ENCODE measurements around the gene ZNF865. TPM values are rescaled to one million over a fixed set of nuclear protein-coding genes. Genes with fewer than 3 reads are reported as not detected.
A peak's percentile ranks its signal among the peaks of the same experiment; 100 is the strongest.

The ZNF865 gene
- total and polyA plus RNA-seq, 12 donors = 0.72 to 24.7 (median 10.6) TPM

DNA sequence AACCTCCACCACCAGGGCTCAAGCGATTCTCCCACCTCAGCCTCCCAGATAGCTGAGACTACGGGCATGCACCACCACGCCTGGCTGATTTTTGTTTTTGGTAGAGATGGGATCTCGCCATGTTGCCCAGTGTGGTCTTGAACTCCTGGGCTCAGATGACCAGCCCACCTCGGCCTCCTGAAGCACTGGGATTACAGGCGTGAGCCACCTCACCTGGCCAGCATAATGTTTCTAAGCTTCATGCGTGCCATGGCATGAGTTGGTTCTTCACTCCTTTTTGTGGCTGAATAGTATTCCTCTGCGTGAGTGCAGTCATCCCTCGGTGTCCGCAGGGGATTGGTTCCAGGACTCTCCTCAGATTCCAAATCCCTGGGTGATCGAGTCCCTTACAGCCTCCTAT is 20.6 kb upstream of the ZNF865 start:
- WGBS, 4 donors = 78 to 95% (median 94%) methylated on average over 10 to 11 of the region's 11 CpGs
- no peaks in the 10 kb centered on the region for H3K36me3 ChIP-seq (replicated peaks in 1 of 2)
- DNase-seq = no peak
- H3K27ac ChIP-seq = no peak overlapping the region
- H3K4me3 ChIP-seq = no peak overlapping the region
- H3K4me1 ChIP-seq (replicated peaks in 1 of 2) = peaks cover 26 to 33% of the 10 kb centered on the region in 2 donors
- intact Hi-C loops (cut with DNase I) = no loop called here
- TF ChIP-seq, protein P1, sequence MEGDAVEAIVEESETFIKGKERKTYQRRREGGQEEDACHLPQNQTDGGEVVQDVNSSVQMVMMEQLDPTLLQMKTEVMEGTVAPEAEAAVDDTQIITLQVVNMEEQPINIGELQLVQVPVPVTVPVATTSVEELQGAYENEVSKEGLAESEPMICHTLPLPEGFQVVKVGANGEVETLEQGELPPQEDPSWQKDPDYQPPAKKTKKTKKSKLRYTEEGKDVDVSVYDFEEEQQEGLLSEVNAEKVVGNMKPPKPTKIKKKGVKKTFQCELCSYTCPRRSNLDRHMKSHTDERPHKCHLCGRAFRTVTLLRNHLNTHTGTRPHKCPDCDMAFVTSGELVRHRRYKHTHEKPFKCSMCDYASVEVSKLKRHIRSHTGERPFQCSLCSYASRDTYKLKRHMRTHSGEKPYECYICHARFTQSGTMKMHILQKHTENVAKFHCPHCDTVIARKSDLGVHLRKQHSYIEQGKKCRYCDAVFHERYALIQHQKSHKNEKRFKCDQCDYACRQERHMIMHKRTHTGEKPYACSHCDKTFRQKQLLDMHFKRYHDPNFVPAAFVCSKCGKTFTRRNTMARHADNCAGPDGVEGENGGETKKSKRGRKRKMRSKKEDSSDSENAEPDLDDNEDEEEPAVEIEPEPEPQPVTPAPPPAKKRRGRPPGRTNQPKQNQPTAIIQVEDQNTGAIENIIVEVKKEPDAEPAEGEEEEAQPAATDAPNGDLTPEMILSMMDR (IDR thresholded peaks at IDR 0.05) = no peak
- no peak for TF ChIP-seq POLR2A (IDR thresholded peaks at IDR 0.05)
- H3K27me3 ChIP-seq = no peaks in the 10 kb centered on the region
- no peaks in the 10 kb centered on the region for H3K9me3 ChIP-seq (replicated peaks in 1 of 3)

DNA sequence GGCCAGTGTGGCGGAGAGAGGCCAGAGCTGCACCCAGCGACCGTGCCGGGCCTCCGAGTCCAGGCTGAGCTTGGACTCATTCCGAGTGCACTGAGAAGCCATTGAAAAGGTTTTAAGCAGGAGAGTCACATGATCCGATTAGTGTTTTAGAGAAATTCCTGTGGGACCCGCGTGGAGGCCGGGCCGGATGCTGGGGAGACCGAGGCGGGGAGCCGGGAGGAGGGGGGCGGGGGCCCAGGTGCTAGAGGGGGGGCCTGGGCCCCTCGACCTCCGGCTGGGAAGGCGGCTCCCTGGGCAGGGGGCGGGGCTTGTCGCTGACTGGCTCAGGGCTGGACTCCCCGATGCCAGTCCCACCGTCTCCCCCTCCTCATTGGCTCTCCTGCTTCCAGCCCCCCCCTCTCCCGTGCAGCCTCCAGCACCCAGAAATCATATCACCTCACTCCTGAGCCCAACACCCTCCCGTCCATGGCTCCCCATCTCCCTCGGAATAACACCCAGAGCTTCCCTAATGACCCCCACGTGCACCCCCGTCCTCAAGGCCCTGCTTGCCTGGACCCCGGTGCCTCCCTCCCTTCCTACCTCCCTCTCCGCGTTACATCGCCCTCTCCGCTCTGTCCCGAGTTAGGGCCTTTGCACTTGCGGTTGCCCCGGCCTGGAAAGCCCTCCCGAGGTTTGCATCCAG is 19.6 kb upstream of the ZNF865 start:
- H3K9me3 ChIP-seq (replicated peaks in 1 of 3) = no peaks in the 10 kb centered on the region
- intact Hi-C loops (cut with DNase I) = no loop called here

DNA sequence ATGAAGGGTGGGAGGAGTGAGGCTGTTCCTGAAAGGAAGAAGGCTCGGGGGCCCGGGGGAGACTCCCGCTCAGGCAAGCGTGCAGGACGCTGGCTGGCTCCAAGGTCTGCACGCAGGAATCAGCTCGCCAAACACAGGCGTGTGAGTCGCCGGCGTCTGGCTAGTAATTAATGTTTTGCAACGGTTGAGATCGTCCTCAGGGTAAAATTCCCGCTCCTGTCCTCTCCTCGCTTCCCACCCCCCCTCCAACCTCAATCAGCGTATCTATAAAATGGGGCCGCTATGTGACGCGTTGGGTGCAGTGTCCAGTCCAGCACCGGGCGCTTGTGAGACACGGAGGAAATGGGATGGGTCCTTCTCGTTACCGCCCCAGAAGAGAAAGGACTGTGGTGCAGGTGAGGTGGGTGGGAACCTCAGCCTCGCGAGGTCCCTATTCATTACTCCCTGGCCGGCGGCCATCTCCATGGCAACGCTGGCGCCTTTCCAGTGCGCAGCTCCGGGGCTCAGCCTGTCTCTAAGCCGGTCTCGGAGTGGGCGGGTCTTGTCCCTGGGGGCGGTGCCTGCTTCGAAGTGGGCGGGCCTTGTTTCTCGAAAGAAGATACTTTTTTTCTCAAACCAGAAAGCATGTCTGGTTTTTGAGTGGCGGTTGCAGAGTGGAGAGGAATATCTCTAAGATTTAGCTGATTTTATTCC is 18.3 kb upstream of the ZNF865 start:
- TF ChIP-seq, protein P1 (IDR thresholded peaks at IDR 0.05) = no peak
- TF ChIP-seq POLR2A (IDR thresholded peaks at IDR 0.05) = no peak
- Histone ChIP-seq H3K9me3 (replicated peaks in 1 of 3) (no peaks in the 10 kb centered on the region), H3K36me3 (replicated peaks in 1 of 2) (peaks cover 0 to 1% of the 10 kb centered on the region in 2 donors), H3K4me1 (replicated peaks in 1 of 2) (peaks cover 14 to 25% of the 10 kb centered on the region in 2 donors), H3K27me3 (no peaks in the 10 kb centered on the region), H3K4me3 (peak overlapping the region in 2 of 4 donors; percentile 1 to 41), H3K27ac (peak overlapping the region in 1 of 5 donors; percentile 11)
- peak; percentile 95 to 99 (median 97) for DNase-seq
- 0 to 2% (median 1%) methylated on average over 35 to 40 of the region's 40 CpGs for WGBS, 4 donors
- intact Hi-C loops (cut with DNase I) = no loop called here

More for the DNA sequence above, 19.6 kb upstream of the ZNF865 start:
- 2 to 12% (median 5%) methylated on average over 24 to 36 of the region's 36 CpGs for WGBS, 4 donors
- TF ChIP-seq, protein P1 (IDR thresholded peaks at IDR 0.05) = no peak
- no peak for TF ChIP-seq POLR2A (IDR thresholded peaks at IDR 0.05)
- H3K27me3 ChIP-seq = no peaks in the 10 kb centered on the region
- DNase-seq = peak; percentile 76 to 89 (median 83)
- H3K27ac ChIP-seq = peak overlapping the region in 4 of 5 donors; percentile 13 to 77 (median 66)
- peaks cover 26 to 32% of the 10 kb centered on the region in 2 donors for H3K4me1 ChIP-seq (replicated peaks in 1 of 2)
- H3K36me3 ChIP-seq (replicated peaks in 1 of 2) = no peaks in the 10 kb centered on the region
- peak overlapping the region in 2 of 4 donors; percentile 26 to 55 for H3K4me3 ChIP-seq

DNA sequence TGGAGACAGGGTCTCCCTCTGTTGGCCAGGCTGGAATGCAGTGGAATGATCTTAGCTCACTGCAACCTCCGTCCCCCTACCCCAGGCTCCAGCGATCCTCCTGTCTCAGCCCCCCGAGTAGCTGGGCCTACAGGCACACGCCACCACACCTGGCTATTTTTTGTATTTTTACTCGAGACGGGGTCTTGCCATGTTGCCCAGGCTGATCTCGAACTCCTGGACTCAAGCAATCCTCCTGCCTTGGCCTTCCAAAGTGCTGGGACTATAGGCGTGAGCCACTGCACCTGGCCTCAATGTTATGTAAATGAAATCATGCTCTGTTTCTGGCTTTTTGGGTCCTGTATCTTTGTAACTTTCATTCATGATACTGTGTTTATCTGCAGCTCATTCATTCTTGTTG is 16.7 kb upstream of the ZNF865 start:
- TF ChIP-seq, protein P1 (IDR thresholded peaks at IDR 0.05) = no peak
- TF ChIP-seq POLR2A (IDR thresholded peaks at IDR 0.05) = no peak
- Histone ChIP-seq H3K4me3 (no peak overlapping the region), H3K36me3 (replicated peaks in 1 of 2) (peaks cover 0 to 8% of the 10 kb centered on the region in 2 donors), H3K27ac (no peak overlapping the region), H3K27me3 (no peaks in the 10 kb centered on the region), H3K4me1 (replicated peaks in 1 of 2) (peaks cover 14 to 25% of the 10 kb centered on the region in 2 donors), H3K9me3 (replicated peaks in 1 of 3) (no peaks in the 10 kb centered on the region)
- DNase-seq = no peak
- intact Hi-C loops (cut with DNase I) = no loop called here
- 86 to 89% (median 87%) methylated on average over 8 of the region's 8 CpGs for WGBS, 4 donors

Measured in adrenal gland (tissue), 12 donors.